Lower leg skin (tissue), 3 donors: ENCODE measurements around the gene MT2A.

Experiments
- POLR2A ChIP-seq, 2 donors: fragments of 450-650 bp; IDR thresholded peaks; one replicate each; pipeline ENCODE4 v1.6.1; 2016 to 2017; ENCODE audit warnings: antibody characterized with exemption in 2 of 2, mild to moderate bottlenecking in 1 of 2, moderate library complexity in 1 of 2
- TF ChIP-seq, protein P1 (sequence below), 3 donors: fragments of 450-650 bp; IDR thresholded peaks; one replicate each; pipeline ENCODE4 v1.5.1; 2016; ENCODE audit warnings: antibody characterized with exemption in 3 of 3, mild to moderate bottlenecking in 3 of 3, moderate library complexity in 2 of 3

DNA sequence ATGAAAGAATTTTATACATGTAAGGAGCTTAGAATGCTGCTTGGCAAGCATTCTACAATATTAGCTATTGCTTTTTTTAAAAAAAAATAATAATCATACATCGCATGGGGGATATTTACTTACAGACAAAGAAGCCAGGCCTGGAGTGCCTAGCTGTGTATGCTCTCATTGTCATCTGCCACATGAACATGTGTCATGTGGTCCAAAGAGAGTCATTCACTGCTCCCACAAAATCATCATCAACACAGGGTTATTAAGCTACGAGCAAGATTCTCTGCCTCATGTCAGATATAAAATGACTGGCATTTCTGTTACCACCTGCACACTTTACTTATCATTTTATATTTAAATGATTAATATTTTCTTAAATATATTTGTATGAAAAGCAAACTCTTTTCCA, 15.3 kb downstream of the MT2A start:
- TF ChIP-seq, protein P1, sequence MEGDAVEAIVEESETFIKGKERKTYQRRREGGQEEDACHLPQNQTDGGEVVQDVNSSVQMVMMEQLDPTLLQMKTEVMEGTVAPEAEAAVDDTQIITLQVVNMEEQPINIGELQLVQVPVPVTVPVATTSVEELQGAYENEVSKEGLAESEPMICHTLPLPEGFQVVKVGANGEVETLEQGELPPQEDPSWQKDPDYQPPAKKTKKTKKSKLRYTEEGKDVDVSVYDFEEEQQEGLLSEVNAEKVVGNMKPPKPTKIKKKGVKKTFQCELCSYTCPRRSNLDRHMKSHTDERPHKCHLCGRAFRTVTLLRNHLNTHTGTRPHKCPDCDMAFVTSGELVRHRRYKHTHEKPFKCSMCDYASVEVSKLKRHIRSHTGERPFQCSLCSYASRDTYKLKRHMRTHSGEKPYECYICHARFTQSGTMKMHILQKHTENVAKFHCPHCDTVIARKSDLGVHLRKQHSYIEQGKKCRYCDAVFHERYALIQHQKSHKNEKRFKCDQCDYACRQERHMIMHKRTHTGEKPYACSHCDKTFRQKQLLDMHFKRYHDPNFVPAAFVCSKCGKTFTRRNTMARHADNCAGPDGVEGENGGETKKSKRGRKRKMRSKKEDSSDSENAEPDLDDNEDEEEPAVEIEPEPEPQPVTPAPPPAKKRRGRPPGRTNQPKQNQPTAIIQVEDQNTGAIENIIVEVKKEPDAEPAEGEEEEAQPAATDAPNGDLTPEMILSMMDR (IDR thresholded peaks at IDR 0.05): no peak
- no peak for TF ChIP-seq POLR2A (IDR thresholded peaks at IDR 0.05)
